ENCODE results near the gene BMPR1A.

- no peak for TF ChIP-seq CTCF (IDR thresholded peaks at IDR 0.05)
- TF ChIP-seq POLR2A (IDR thresholded peaks at IDR 0.05) = no peak
- no peak for TF ChIP-seq POLR2AphosphoS5 (IDR thresholded peaks at IDR 0.05)
Measured at GRCh38 chr10:86962981-86963310, 206.5 kb downstream of the BMPR1A start.
